H1 (cell line): ENCODE results near the gene CDPF1. TPM values are rescaled to one million over a fixed set of nuclear protein-coding genes. Genes with fewer than 3 reads are reported as not detected.
A peak's percentile ranks its signal among the peaks of the same experiment; 100 is the strongest.

Source experiments
- CTCF ChIA-PET: fragments of 300-600 bp; sonication (Branson Sonifier 250); formaldehyde crosslinking; loops from one replicate; lab custom pipeline; 2021; ENCODE audit not compliant: partially characterized antibody; lab: Charles Lee
- POLR2A ChIA-PET: fragments of 300-600 bp; sonication (Branson Sonifier 250); formaldehyde crosslinking; loops from one replicate; lab custom pipeline; 2021; ENCODE audit warnings: inconsistent platforms; ENCODE audit not compliant: partially characterized antibody; lab: Charles Lee
- DNase-seq, 2 experiments: peaks; one replicate each; pipeline versions ENCODE4 v3.0.0 to v3.0.0-alpha.2; 2010 to 2022; ENCODE audit warnings: low spot score in 2 of 2, low read depth in 1 of 2, mixed read lengths in 1 of 2
- FAIRE-seq: peaks from 2 replicates; lab custom pipeline; 2011; peaks lifted over from hg19 to GRCh38; lab: Jason Lieb, UNC
- H2AFZ ChIP-seq: 2 replicates; pipeline ENCODE4 v1.8.1; 2012; ENCODE audit warnings: low read length, inconsistent platforms
- H2AK5ac ChIP-seq: 2 replicates; pipeline ENCODE4 v1.6.1; 2013; ENCODE audit warnings: low read depth, low read length
- H2BK120ac ChIP-seq: replicated peaks from 2 replicates; pipeline ENCODE3; 2013; ENCODE audit warnings: low read depth, low read length, inconsistent platforms
- H2BK12ac ChIP-seq: 2 replicates; pipeline ENCODE4 v1.6.1; 2013; ENCODE audit warnings: low read depth, low read length
- H2BK15ac ChIP-seq: 2 replicates; pipeline ENCODE4 v1.6.1; 2013; ENCODE audit warnings: low read length
- H2BK20ac ChIP-seq: 2 replicates; pipeline ENCODE4 v1.6.1; 2013; ENCODE audit warnings: low read length
- H2BK5ac ChIP-seq: 2 replicates; pipeline ENCODE4 v1.6.1; 2013; ENCODE audit warnings: low read depth, low read length
- H3K14ac ChIP-seq: 2 replicates; pipeline ENCODE4 v1.6.1; 2013; ENCODE audit warnings: inconsistent platforms; ENCODE audit not compliant: insufficient read length
- H3K18ac ChIP-seq: 2 replicates; pipeline ENCODE4 v1.6.1; 2013; ENCODE audit warnings: low read length; ENCODE audit errors: extremely low read depth
- H3K23ac ChIP-seq: 2 replicates; pipeline ENCODE4 v1.6.1; 2013; ENCODE audit warnings: inconsistent platforms; ENCODE audit not compliant: insufficient read length
- H3K23me2 ChIP-seq: 2 replicates; pipeline ENCODE4 v1.6.1; 2013; ENCODE audit warnings: low read depth, low read length
- H3K27ac ChIP-seq: 2 replicates; pipeline ENCODE4 v1.6.1; 2011; ENCODE audit warnings: low read depth, low read length, inconsistent platforms
- H3K27me3 ChIP-seq, 4 experiments: replicated peaks in 1 of 4; 1 replicate in 1 of 4; 2 replicates in 3 of 4; pipeline versions ENCODE4 v1.6.1 to v1.8.1; 2011 to 2013; ENCODE audit warnings: low read length in 3 of 4, mild to moderate bottlenecking in 3 of 4, inconsistent platforms in 2 of 4, mixed read lengths in 2 of 4, moderate library complexity in 1 of 4; ENCODE audit not compliant: control insufficient read depth in 3 of 4, insufficient read depth in 3 of 4; ENCODE audit errors: extremely low read depth in 1 of 4
- H3K36me3 ChIP-seq, 4 experiments: 2 replicates each; pipeline versions ENCODE4 v1.6.1 to v1.8.1; 2011 to 2013; ENCODE audit warnings: mild to moderate bottlenecking in 4 of 4, low read length in 3 of 4, moderate library complexity in 2 of 4, control low read depth in 1 of 4, inconsistent platforms in 1 of 4; ENCODE audit not compliant: insufficient read depth in 4 of 4, control insufficient read depth in 2 of 4
- H3K4ac ChIP-seq: replicated peaks from 2 replicates; pipeline ENCODE3; 2013; ENCODE audit warnings: low read length, low read depth, mixed read lengths, inconsistent platforms; ENCODE audit not compliant: insufficient read length
- H3K4me1 ChIP-seq, 4 experiments: replicated peaks in 1 of 4; 1 replicate in 1 of 4; 2 replicates in 3 of 4; pipeline versions ENCODE4 v1.6.1 to v1.8.1; 2011 to 2013; ENCODE audit warnings: low read length in 3 of 4, inconsistent platforms in 2 of 4, mixed read lengths in 1 of 4; ENCODE audit not compliant: insufficient read depth in 4 of 4, control insufficient read depth in 3 of 4
- H3K4me2 ChIP-seq, 2 experiments: 2 replicates each; pipeline versions ENCODE4 v1.6.1 to v1.8.1; 2011 to 2013; ENCODE audit warnings: low read depth in 2 of 2, low read length in 2 of 2, control low read depth in 1 of 2, inconsistent platforms in 1 of 2, mild to moderate bottlenecking in 1 of 2; ENCODE audit not compliant: insufficient read depth in 1 of 2
- H3K4me3 ChIP-seq, 4 experiments: fragments of 200-600, 300-600 bp in 1 of 4; sonication (generic), shearing (Covaris generic), sonication (Bioruptor Twin) in 1 of 4; 2 replicates each; pipeline versions ENCODE4 v1.5.1 to v1.8.1; 2011 to 2016; ENCODE audit warnings: low read length in 4 of 4, low read depth in 3 of 4, control low read depth in 2 of 4, inconsistent platforms in 2 of 4, mild to moderate bottlenecking in 2 of 4, mixed read lengths in 1 of 4, moderate library complexity in 1 of 4; ENCODE audit not compliant: insufficient read depth in 2 of 4; ENCODE audit errors: extremely low read depth in 1 of 4
- H3K56ac ChIP-seq: replicated peaks from 2 replicates; pipeline ENCODE3; 2013; ENCODE audit warnings: low read depth, mild to moderate bottlenecking, mixed read lengths, low read length, inconsistent platforms; ENCODE audit not compliant: insufficient read length
- H3K79me1 ChIP-seq: 2 replicates; pipeline ENCODE4 v1.6.1; 2013; ENCODE audit warnings: low read depth, low read length, control low read depth
- H3K79me2 ChIP-seq, 2 experiments: 2 replicates each; pipeline versions ENCODE4 v1.6.1 to v1.8.1; 2012 to 2013; ENCODE audit warnings: low read length in 2 of 2, mild to moderate bottlenecking in 2 of 2, inconsistent platforms in 1 of 2; ENCODE audit not compliant: insufficient read depth in 2 of 2, control insufficient read depth in 1 of 2
- H3K9ac ChIP-seq, 4 experiments: replicated peaks in 1 of 4; 1 replicate in 1 of 4; 2 replicates in 3 of 4; pipeline versions ENCODE4 v1.6.1 to v1.8.1; 2011 to 2013; ENCODE audit warnings: low read depth in 3 of 4, low read length in 3 of 4, control low read depth in 2 of 4, mild to moderate bottlenecking in 2 of 4, moderate library complexity in 2 of 4, inconsistent platforms in 1 of 4; ENCODE audit errors: extremely low read depth in 1 of 4
- H3K9me3 ChIP-seq, 2 experiments: 2 replicates each; pipeline versions ENCODE4 v1.6.1 to v1.8.1; 2012 to 2013; ENCODE audit warnings: mild to moderate bottlenecking in 2 of 2, moderate library complexity in 2 of 2, control low read depth in 1 of 2, inconsistent platforms in 1 of 2, low read depth in 1 of 2, low read length in 1 of 2, mixed read lengths in 1 of 2; ENCODE audit not compliant: insufficient read depth in 2 of 2
- H4K20me1 ChIP-seq, 2 experiments: replicated peaks in 1 of 2; 2 replicates each; pipeline versions ENCODE3 to v1.8.1; 2011 to 2013; ENCODE audit warnings: inconsistent platforms in 2 of 2, low read length in 2 of 2, mild to moderate bottlenecking in 1 of 2; ENCODE audit not compliant: insufficient read depth in 2 of 2, control insufficient read depth in 1 of 2
- H4K5ac ChIP-seq: 2 replicates; pipeline ENCODE4 v1.6.1; 2013; ENCODE audit warnings: low read length, low read depth, mixed read lengths, inconsistent platforms; ENCODE audit not compliant: insufficient read length
- H4K8ac ChIP-seq: 2 replicates; pipeline ENCODE4 v1.8.0; 2013; ENCODE audit warnings: mild to moderate bottlenecking, moderate library complexity, low read length, inconsistent platforms; ENCODE audit not compliant: insufficient read depth; ENCODE audit errors: extremely low read depth
- H4K91ac ChIP-seq: replicated peaks from 2 replicates; pipeline ENCODE3; 2013; ENCODE audit warnings: low read length, mixed read lengths, inconsistent platforms; ENCODE audit not compliant: insufficient read length
- BRCA1 ChIP-seq: IDR thresholded peaks from 2 replicates; pipeline ENCODE4 v1.6.1; 2012; ENCODE audit warnings: low read depth, low read length, improper control_type of control experiment
- CBX5 ChIP-seq: fragments of 300-800, 300-1000 bp; sonication (generic); IDR thresholded peaks from 2 replicates; pipeline ENCODE4 v1.7.1; 2016; ENCODE audit warnings: antibody characterized with exemption, low read length, low read depth
- E2F6 ChIP-seq: IDR thresholded peaks from 2 replicates; pipeline ENCODE4 v1.6.1; 2012; ENCODE audit warnings: inconsistent platforms
- HDAC2 ChIP-seq, 2 experiments: fragments of 300-600 bp in 1 of 2; sonication (generic) in 1 of 2; IDR thresholded peaks; 2 replicates each; pipeline ENCODE4 v1.6.1; 2011 to 2012; ENCODE audit warnings: low read depth in 2 of 2, low read length in 2 of 2, mild to moderate bottlenecking in 2 of 2, moderate library complexity in 2 of 2, borderline replicate concordance in 1 of 2, inconsistent platforms in 1 of 2
- HDAC6 ChIP-seq: IDR thresholded peaks from one replicate; pipeline ENCODE4 v1.7.1; 2012; ENCODE audit warnings: low read depth, mild to moderate bottlenecking, inconsistent platforms, low read length, moderate library complexity
- KDM4A ChIP-seq: IDR thresholded peaks from one replicate; pipeline ENCODE4 v1.7.1; 2012; ENCODE audit warnings: low read depth, mild to moderate bottlenecking, moderate library complexity, low read length, inconsistent platforms; ENCODE audit not compliant: severe bottlenecking
- MAFK ChIP-seq: IDR thresholded peaks from 2 replicates; pipeline ENCODE4 v1.6.1; 2012; ENCODE audit warnings: low read depth, mild to moderate bottlenecking, improper control_type of control experiment, low read length
- RXRA ChIP-seq: IDR thresholded peaks from 2 replicates; pipeline ENCODE4 v1.6.1; 2011; ENCODE audit warnings: low read depth, mild to moderate bottlenecking, low read length, moderate library complexity; ENCODE audit not compliant: insufficient read depth
- YY1 ChIP-seq: IDR thresholded peaks from 2 replicates; pipeline ENCODE4 v1.6.1; 2011; ENCODE audit warnings: low read depth, mild to moderate bottlenecking, low read length
- WGBS, 2 experiments: shearing (Covaris generic) in 1 of 2; methylation state at CpG; one replicate each; pipeline versions ENCODE4 v1.1.6 to v1.1.7; 2013 to 2015; ENCODE audit warnings: low lambda C conversion rate in 2 of 2, mixed read lengths in 2 of 2, inconsistent platforms in 1 of 2, low coverage in 1 of 2, missing lambda C conversion rate in 1 of 2; ENCODE audit not compliant: insufficient replicate concordance in 2 of 2, insufficient coverage in 1 of 2, insufficient read length in 1 of 2; ENCODE audit errors: extremely low coverage in 1 of 2, missing lambda C conversion rate in 1 of 2; 5-methylcytosine and 5-hydroxymethylcytosine counted together
- polyA plus RNA-seq, 7 experiments: library from polyadenylated mRNA; depleted of rRNA in 3 of 7; stranded (reverse) in 5 of 7; unstranded in 2 of 7; fragments of >200 nt in 5 of 7; fragments of 200-250 nt in 2 of 7; gene quantifications; 1 replicate in 5 of 7; 2 replicates in 1 of 7; 4 replicates in 1 of 7; pipeline versions ENCODE4 v1.2.1 to v1.2.3, GENCODE V29; 2011 to 2013; ENCODE audit warnings: missing spikeins in 2 of 7, mixed read lengths in 2 of 7
- total RNA-seq: library from RNA; stranded (reverse); fragmentation: NEBNext Ultra II Directional; extraction: Animal tissue kit (Norgen Biotek cat#: 25700); gene quantifications from 2 replicates; pipeline ENCODE4 v1.2.1, GENCODE V29; 2021

CDPF1 gene
- total and polyA plus RNA-seq, 2 of the 8 experiments (the other 6 are each of a cell fraction or from before 2014, with no cell fraction given), result 9.7 to 13.7 TPM

GRCh38 chr22:46262449-46263215 is 12.5 kb upstream of the CDPF1 start:
- Histone ChIP-seq H3K9ac (no peak overlapping the region), H3K23me2 (no peaks in the 10 kb centered on the region; the same call in 1 of the 2 replicates), H3K4me1 (no peaks in the 10 kb centered on the region; a peak in 1 of 7 replicates), H4K91ac (no peak overlapping the region), H3K27me3 (peaks cover 18 to 57% (median 35%) of the 10 kb centered on the region in 4 experiments), H2BK15ac (no peak overlapping the region), H2BK12ac (no peak overlapping the region), H2BK120ac (no peak overlapping the region), H3K18ac (no peak overlapping the region; the same call in 1 of the 2 replicates), H2AFZ (no peak overlapping the region), H2BK20ac (no peak overlapping the region), H3K23ac (no peak overlapping the region), H4K20me1 (no peaks in the 10 kb centered on the region), H4K5ac (no peak overlapping the region), H3K14ac (no peak overlapping the region), H3K4ac (no peak overlapping the region), H3K79me2 (no peaks in the 10 kb centered on the region), H3K4me3 (peak overlapping the region; percentile 18 to 52 (median 19); a peak in 6 of 8 replicates), H2AK5ac (no peak overlapping the region), H3K4me2 (peak overlapping the region; percentile 50 to 68), H3K27ac (no peak overlapping the region), H4K8ac (peak overlapping the region; percentile 20; the same call in 1 of the 2 replicates), H2BK5ac (no peak overlapping the region), H3K36me3 (no peaks in the 10 kb centered on the region), H3K56ac (no peak overlapping the region), H3K79me1 (no peaks in the 10 kb centered on the region), H3K9me3 (peaks cover 5 to 12% of the 10 kb centered on the region in 2 experiments; a peak in 3 of 4 replicates)
- WGBS, 2 experiments, result 13% methylated on average over 58 of the region's 109 CpGs; no CpG with 5 or more reads in 1 of the 2 experiments
- FAIRE-seq, result no peak
- peak; percentile 46 to 90 for DNase-seq
- CTCF ChIA-PET, result interaction anchor here (0.7 to 2.0 kb wide), 13 partner anchors 12 to 131 kb away, joined by 3 to 8 read pairs (median 3); no protein-coding TSS in a partner anchor
- POLR2A ChIA-PET, result interaction anchor here (0.7 to 2.9 kb wide), 5 partner anchors 10 to 72 kb away, joined by 3 to 13 read pairs (median 3); partner anchors contain the start of gene CDPF1
- TF ChIP-seq YY1, result peak; percentile 77; the same call in 1 of the 2 replicates
- peak; percentile 93 for TF ChIP-seq E2F6
- peak; percentile 44 for TF ChIP-seq KDM4A
- TF ChIP-seq HDAC6, result no peak
- no peak for TF ChIP-seq BRCA1
- peak; percentile 37; the same call in 1 of the 2 replicates for TF ChIP-seq MAFK
- no peak for TF ChIP-seq RXRA
- no peak for TF ChIP-seq CBX5
- TF ChIP-seq HDAC2 (IDR thresholded peaks at IDR 0.05; ENCODE audit: borderline replicate concordance in 1 of 2, low read depth in 2 of 2, low read length in 2 of 2), result 0 out of 4 replicates have a peak, but pooled peaks of 1 of the 2 experiments have one; percentile 10
